HepG2 (cell line): ENCODE results near the gene NKPD1. TPM values are rescaled to one million over a fixed set of nuclear protein-coding genes. Genes with fewer than 3 reads are reported as not detected.

Experiments
- ATAC-seq: fragments of 200-7000 bp; cut with Tn5 transposase; 3 replicates; pipeline ENCODE4 v1.9.1; 2020; ENCODE audit warnings: mild to moderate bottlenecking, moderate library complexity
- BruUV-seq: library from RNA; stranded (reverse); fragments of 400-500 nt; replicated peaks from 2 replicates; lab custom pipeline; 2021; lab: Mats Ljungman, UMichigan
- CTCF ChIA-PET: fragments of 300-600 bp; formaldehyde crosslinking; extraction: SDS; loops from one replicate; lab custom pipeline; 2021; ENCODE audit warnings: low total read pairs, inconsistent platforms, low intra/inter-chr PET ratio; lab: Yijun Ruan, JAX
- POLR2A ChIA-PET: fragments of 350-600 bp; sonication (Branson Sonifier 250); formaldehyde crosslinking; loops from one replicate; lab custom pipeline; 2020; ENCODE audit warnings: antibody characterized with exemption, inconsistent platforms; lab: Yijun Ruan, JAX
- DNase-seq: peaks from one replicate; pipeline ENCODE4 v3.0.0-alpha.2; 2015; ENCODE audit warnings: low spot score
- FAIRE-seq: peaks from 3 replicates; lab custom pipeline; 2011; peaks lifted over from hg19 to GRCh38; lab: Jason Lieb, UNC
- H2AFZ ChIP-seq: one replicate; pipeline ENCODE4 v1.6.1; 2011; ENCODE audit warnings: low read length, inconsistent platforms
- H3K27ac ChIP-seq: fragments of 300-600 bp; 3 replicates; pipeline ENCODE4 v1.8.0; 2011; ENCODE audit warnings: mixed run types, mild to moderate bottlenecking, mixed read lengths, low read length, inconsistent platforms; ENCODE audit not compliant: insufficient read depth; ENCODE audit errors: extremely low read length
- H3K27me3 ChIP-seq, 2 experiments: fragments of 200-600 bp in 1 of 2; 2 replicates in 1 of 2; 3 replicates in 1 of 2; pipeline versions ENCODE4 v1.6.0 to v1.8.0; 2011; ENCODE audit warnings: low read length in 2 of 2, mild to moderate bottlenecking in 2 of 2, moderate library complexity in 2 of 2, inconsistent platforms in 1 of 2; ENCODE audit not compliant: insufficient read depth in 2 of 2, control insufficient read depth in 1 of 2
- H3K36me3 ChIP-seq, 2 experiments: fragments of 200-600 bp in 1 of 2; replicated peaks in 1 of 2; 2 replicates in 1 of 2; 3 replicates in 1 of 2; pipeline versions ENCODE4 v1.5.1 to v1.8.0; 2011; ENCODE audit warnings: low read length in 2 of 2, inconsistent platforms in 1 of 2; ENCODE audit not compliant: insufficient read depth in 2 of 2, control insufficient read depth in 1 of 2
- H3K4me1 ChIP-seq: 2 replicates; pipeline ENCODE4 v1.5.1; 2012; ENCODE audit warnings: low read length, inconsistent platforms; ENCODE audit not compliant: insufficient read depth
- H3K4me2 ChIP-seq: 2 replicates; pipeline ENCODE4 v1.6.0; 2011; ENCODE audit warnings: low read depth, low read length, inconsistent platforms
- H3K4me3 ChIP-seq, 3 experiments: fragments of 200-600 bp in 1 of 3; sonication (generic), shearing (Covaris generic) in 1 of 3; replicated peaks in 1 of 3; 2 replicates each; pipeline ENCODE4 v1.5.1; 2011 to 2016; ENCODE audit warnings: low read length in 3 of 3, inconsistent platforms in 2 of 3, low read depth in 2 of 3, mild to moderate bottlenecking in 2 of 3, control low read depth in 1 of 3, mixed read lengths in 1 of 3; ENCODE audit not compliant: insufficient read depth in 1 of 3
- H3K79me2 ChIP-seq: one replicate; pipeline ENCODE4 v1.6.1; 2011; ENCODE audit warnings: low read length, inconsistent platforms; ENCODE audit not compliant: insufficient read depth
- H3K9ac ChIP-seq: 2 replicates; pipeline ENCODE4 v1.6.0; 2011; ENCODE audit warnings: mild to moderate bottlenecking, low read depth, low read length, inconsistent platforms; ENCODE audit not compliant: insufficient read depth
- H3K9me3 ChIP-seq: 2 replicates; pipeline ENCODE4 v1.5.1; 2012; ENCODE audit warnings: mild to moderate bottlenecking, low read length
- H4K20me1 ChIP-seq: 2 replicates; pipeline ENCODE4 v1.6.0; 2011; ENCODE audit warnings: inconsistent platforms, mild to moderate bottlenecking, low read length, moderate library complexity; ENCODE audit not compliant: insufficient read depth
- ATF3 ChIP-seq: sonication (generic); formaldehyde crosslinking; IDR thresholded peaks from 2 replicates; pipeline ENCODE4 v1.4.0; 2020; ENCODE audit warnings: missing genetic modification reagents
- IRF2 ChIP-seq: IDR thresholded peaks from 2 replicates; pipeline ENCODE4 v1.6.1; 2018; ENCODE audit warnings: missing genetic modification reagents, missing compliant biosample characterization
- JUND ChIP-seq: sonication (generic); formaldehyde crosslinking; IDR thresholded peaks from 2 replicates; pipeline ENCODE4 v1.8.0; 2022; ENCODE audit warnings: mild to moderate bottlenecking, missing genetic modification reagents
- MTERF4 ChIP-seq: sonication (generic); formaldehyde crosslinking; IDR thresholded peaks from 2 replicates; pipeline ENCODE4 v1.8.0; 2023; ENCODE audit warnings: mild to moderate bottlenecking, missing genetic modification reagents
- NCOA5 ChIP-seq: sonication (generic); formaldehyde crosslinking; IDR thresholded peaks from 2 replicates; pipeline ENCODE4 v1.4.0; 2020; ENCODE audit warnings: missing genetic modification reagents
- NFKB2 ChIP-seq: sonication (generic); formaldehyde crosslinking; IDR thresholded peaks from 2 replicates; pipeline ENCODE4 v1.4.0; 2020; ENCODE audit warnings: missing genetic modification reagents, borderline replicate concordance
- REST ChIP-seq, 2 experiments: IDR thresholded peaks; 2 replicates each; pipeline ENCODE4 v1.6.1; 2011 to 2012; ENCODE audit warnings: low read length in 2 of 2, borderline replicate concordance in 1 of 2, low read depth in 1 of 2, mild to moderate bottlenecking in 1 of 2, moderate library complexity in 1 of 2
- RFX3 ChIP-seq: IDR thresholded peaks from 2 replicates; pipeline ENCODE4 v1.6.1; 2016; ENCODE audit warnings: missing biosample characterization, missing genetic modification reagents
- TFE3 ChIP-seq: IDR thresholded peaks from 2 replicates; pipeline ENCODE4 v1.6.1; 2016
- ZFP37 ChIP-seq: sonication (generic); formaldehyde crosslinking; IDR thresholded peaks from 2 replicates; pipeline ENCODE4 v1.4.0; 2020; ENCODE audit warnings: missing genetic modification reagents, borderline replicate concordance
- ZNF331 ChIP-seq: sonication (generic); formaldehyde crosslinking; IDR thresholded peaks from 2 replicates; pipeline ENCODE4 v1.4.0; 2020; ENCODE audit warnings: missing genetic modification reagents
- ZNF687 ChIP-seq: sonication (generic); formaldehyde crosslinking; IDR thresholded peaks from 2 replicates; pipeline ENCODE4 v1.5.1; 2020; ENCODE audit warnings: mild to moderate bottlenecking, missing genetic modification reagents, moderate library complexity
- WGBS: methylation state at CpG from one replicate; pipeline ENCODE4 v1.1.6; 2017; ENCODE audit warnings: low lambda C conversion rate; 5-methylcytosine and 5-hydroxymethylcytosine counted together
- in situ Hi-C: cut with HindIII; loops from 2 replicates; pipeline ENCODE4 v1.10.0; 2017; ENCODE audit warnings: low pct_unique_long_range_greater_than_20kb; ENCODE audit not compliant: extremely low pct_ligation_motif_present
- intact Hi-C: fragments of 100-400 bp; cut with micrococcal nuclease; formaldehyde crosslinking; loops from one replicate; pipeline ENCODE4 v1.10.0; 2022; ENCODE audit not compliant: unreplicated experiment
- polyA plus RNA-seq, 8 experiments: library from polyadenylated mRNA; depleted of rRNA in 3 of 8; stranded (reverse) in 7 of 8; unstranded in 1 of 8; fragments of >200 nt; fragmentation: Illumina TruSeq in 4 of 8; extraction: Trizol in 4 of 8; gene quantifications; 2 replicates each; pipeline versions ENCODE4 v1.2.1 to v1.2.3, GENCODE V29; 2011 to 2016; ENCODE audit warnings: low read depth in 4 of 8, missing spikeins in 1 of 8, mixed read lengths in 1 of 8; ENCODE audit not compliant: insufficient read depth in 1 of 8
- total RNA-seq, 5 experiments: library from RNA; depleted of rRNA; stranded (reverse); fragments of >200 nt; fragmentation: Illumina TruSeq; extraction: Trizol; gene quantifications; 2 replicates each; pipeline ENCODE4 v1.2.3, GENCODE V29; 2016; ENCODE audit warnings: low read depth in 1 of 5

The NKPD1 gene
- total and polyA plus RNA-seq, 2 of the 13 experiments (the other 11 are each of a cell fraction or from before 2014, with no cell fraction given), result 0.03 TPM; not detected in 1

GRCh38 chr19:45142016-45142725 lies 18.6 kb downstream of the NKPD1 start:
- Histone ChIP-seq H2AFZ (no peak overlapping the region), H3K27ac (no peak overlapping the region), H3K4me1 (peaks cover 11% of the 10 kb centered on the region), H3K4me3 (no peak overlapping the region), H3K4me2 (no peak overlapping the region), H3K36me3 (peaks cover 9 to 10% of the 10 kb centered on the region in 2 experiments; a peak in 3 of 5 replicates), H4K20me1 (no peaks in the 10 kb centered on the region), H3K9me3 (no peaks in the 10 kb centered on the region), H3K9ac (no peak overlapping the region), H3K79me2 (peaks cover 5% of the 10 kb centered on the region), H3K27me3 (no peaks in the 10 kb centered on the region)
- ChIA-PET CTCF (no interaction called here), POLR2A (no interaction called here)
- FAIRE-seq (no peak), ATAC-seq (no peak), DNase-seq (no peak)
- no TSS peak for BruUV-seq
- WGBS, result 98% methylated on average over 20 of the region's 33 CpGs
- in situ Hi-C loops (no loop called here), intact Hi-C loops (no loop called here)
- TF ChIP-seq ZNF331 (CRISPR knock-in tag), result no peak
- TF ChIP-seq MTERF4, result no peak
- TF ChIP-seq ZFP37 (CRISPR knock-in tag), result no peak
- no peak for TF ChIP-seq ATF3 (CRISPR knock-in tag)
- TF ChIP-seq ZNF687 (CRISPR knock-in tag), result no peak
- TF ChIP-seq NCOA5, result no peak
- no peak for TF ChIP-seq IRF2
- TF ChIP-seq TFE3 (CRISPR knock-in tag), result no peak
- no peak for TF ChIP-seq REST (IDR thresholded peaks at IDR 0.05; ENCODE audit: borderline replicate concordance in 1 of 2, low read depth in 1 of 2, low read length in 2 of 2)
- no peak for TF ChIP-seq RFX3 (CRISPR knock-in tag)
- TF ChIP-seq NFKB2 (CRISPR knock-in tag), result no peak
- no peak for TF ChIP-seq JUND (CRISPR knock-in tag)
